ENCODE measurements around the gene HDAC4. TPM values are rescaled to one million over a fixed set of nuclear protein-coding genes. Genes with fewer than 3 reads are reported as not detected.

Gene HDAC4
- polyA plus RNA-seq, 1 experiment, result 8.9 TPM

DNA sequence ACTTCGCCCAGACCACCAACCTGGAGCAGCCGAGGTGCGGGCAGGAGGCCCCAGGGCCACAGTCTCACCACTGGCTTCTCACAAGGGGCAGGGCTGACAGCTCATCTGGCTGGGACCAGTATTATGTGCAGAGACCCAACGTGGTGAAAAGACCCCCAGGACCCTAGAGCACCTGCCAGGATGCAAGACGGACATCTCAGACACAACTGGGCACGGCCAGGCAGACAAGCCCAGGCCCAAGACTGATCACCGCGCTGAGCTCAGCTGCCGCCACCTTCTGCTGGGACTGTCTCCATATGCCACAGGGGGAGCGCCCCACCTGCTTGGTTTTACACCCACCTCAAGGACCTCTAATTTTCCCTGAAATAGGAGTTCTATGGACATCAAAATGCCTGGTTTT is 23.2 kb downstream of the HDAC4 start:
- H3K9me3 ChIP-seq (ENCODE audit: control insufficient read depth, insufficient read depth, low read length), result no peaks in the 10 kb centered on the region; the same call in 1 of the 2 replicates
- CTCF ChIA-PET, result no interaction called here
- no peaks in the 10 kb centered on the region for H3K27me3 ChIP-seq (ENCODE audit: control insufficient read depth, insufficient read depth, low read length)
- H3K4me3 ChIP-seq (ENCODE audit: low read depth, low read length), result no peak overlapping the region
- DNase-seq (ENCODE audit: low read depth, low spot score), result no peak
- H3K27ac ChIP-seq (ENCODE audit: low read depth, low read length), result no peak overlapping the region
- POLR2A ChIA-PET, result no interaction called here
- TF ChIP-seq, protein P1, sequence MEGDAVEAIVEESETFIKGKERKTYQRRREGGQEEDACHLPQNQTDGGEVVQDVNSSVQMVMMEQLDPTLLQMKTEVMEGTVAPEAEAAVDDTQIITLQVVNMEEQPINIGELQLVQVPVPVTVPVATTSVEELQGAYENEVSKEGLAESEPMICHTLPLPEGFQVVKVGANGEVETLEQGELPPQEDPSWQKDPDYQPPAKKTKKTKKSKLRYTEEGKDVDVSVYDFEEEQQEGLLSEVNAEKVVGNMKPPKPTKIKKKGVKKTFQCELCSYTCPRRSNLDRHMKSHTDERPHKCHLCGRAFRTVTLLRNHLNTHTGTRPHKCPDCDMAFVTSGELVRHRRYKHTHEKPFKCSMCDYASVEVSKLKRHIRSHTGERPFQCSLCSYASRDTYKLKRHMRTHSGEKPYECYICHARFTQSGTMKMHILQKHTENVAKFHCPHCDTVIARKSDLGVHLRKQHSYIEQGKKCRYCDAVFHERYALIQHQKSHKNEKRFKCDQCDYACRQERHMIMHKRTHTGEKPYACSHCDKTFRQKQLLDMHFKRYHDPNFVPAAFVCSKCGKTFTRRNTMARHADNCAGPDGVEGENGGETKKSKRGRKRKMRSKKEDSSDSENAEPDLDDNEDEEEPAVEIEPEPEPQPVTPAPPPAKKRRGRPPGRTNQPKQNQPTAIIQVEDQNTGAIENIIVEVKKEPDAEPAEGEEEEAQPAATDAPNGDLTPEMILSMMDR (IDR thresholded peaks at IDR 0.05; ENCODE audit: low read depth, low read length), result no peak

DNA sequence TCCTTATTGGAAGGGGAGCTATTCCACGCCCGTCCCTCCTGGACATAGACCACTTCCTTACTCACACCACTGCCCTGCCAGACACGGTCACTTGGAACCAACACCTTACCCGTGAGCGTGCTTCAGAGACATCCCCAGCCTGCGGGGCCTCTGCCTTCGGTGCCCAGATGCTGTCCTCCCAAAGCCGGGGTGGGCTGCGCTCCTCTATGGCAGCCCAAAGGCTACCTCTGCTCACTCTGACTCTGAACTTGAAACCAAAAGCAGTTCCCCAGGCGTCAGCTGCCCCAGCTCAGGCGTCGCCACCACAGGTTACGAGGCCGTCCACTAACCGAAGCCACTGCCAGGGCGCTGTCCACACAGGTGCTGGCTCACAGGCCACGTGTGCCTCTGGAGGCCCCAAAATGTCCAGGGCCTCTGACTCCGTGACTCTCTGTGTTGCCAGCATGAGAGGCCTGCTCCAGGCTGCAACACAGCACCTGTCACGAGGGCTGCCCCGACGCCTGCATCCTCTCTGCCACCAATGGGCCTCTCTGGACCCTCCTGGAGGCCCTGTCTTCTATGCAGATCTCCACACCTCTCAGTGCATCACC is 23.8 kb downstream of the HDAC4 start:
- H3K27me3 ChIP-seq (ENCODE audit: control insufficient read depth, insufficient read depth, low read length), result no peaks in the 10 kb centered on the region
- POLR2A ChIA-PET, result no interaction called here
- DNase-seq (ENCODE audit: low read depth, low spot score), result no peak
- CTCF ChIA-PET, result no interaction called here
- H3K9me3 ChIP-seq (ENCODE audit: control insufficient read depth, insufficient read depth, low read length), result no peaks in the 10 kb centered on the region; the same call in 1 of the 2 replicates
- no peak overlapping the region for H3K27ac ChIP-seq (ENCODE audit: low read depth, low read length)
- TF ChIP-seq, protein P1 (IDR thresholded peaks at IDR 0.05; ENCODE audit: low read depth, low read length), result no peak
- no peak overlapping the region for H3K4me3 ChIP-seq (ENCODE audit: low read depth, low read length)

DNA sequence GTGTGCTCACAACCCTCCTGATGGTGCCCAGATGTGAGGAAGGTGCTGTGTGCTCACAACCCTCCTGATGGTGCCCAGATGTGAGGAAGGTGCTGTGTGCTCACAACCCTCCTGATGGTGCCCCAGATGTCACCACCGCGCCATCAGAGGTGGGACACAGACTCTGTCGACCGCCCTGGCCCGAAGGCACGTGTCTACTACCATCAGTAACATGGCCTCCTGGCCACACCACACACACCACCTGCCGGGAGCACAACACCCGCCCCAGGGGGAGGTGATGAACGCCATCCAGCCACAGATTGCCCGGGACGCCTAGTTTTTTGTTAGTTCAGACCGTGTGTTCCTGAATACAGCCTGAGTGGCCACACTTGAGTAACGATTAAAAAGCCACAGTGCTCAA is 24.5 kb downstream of the HDAC4 start:
- ChIA-PET CTCF (no interaction called here), POLR2A (no interaction called here)
- Histone ChIP-seq H3K27ac (ENCODE audit: low read depth, low read length) (no peak overlapping the region), H3K9me3 (ENCODE audit: control insufficient read depth, insufficient read depth, low read length) (no peaks in the 10 kb centered on the region; the same call in 1 of the 2 replicates), H3K27me3 (ENCODE audit: control insufficient read depth, insufficient read depth, low read length) (no peaks in the 10 kb centered on the region), H3K4me3 (ENCODE audit: low read depth, low read length) (no peak overlapping the region)
- DNase-seq (ENCODE audit: low read depth, low spot score), result no peak
- TF ChIP-seq, protein P1 (IDR thresholded peaks at IDR 0.05; ENCODE audit: low read depth, low read length), result no peak

DNA sequence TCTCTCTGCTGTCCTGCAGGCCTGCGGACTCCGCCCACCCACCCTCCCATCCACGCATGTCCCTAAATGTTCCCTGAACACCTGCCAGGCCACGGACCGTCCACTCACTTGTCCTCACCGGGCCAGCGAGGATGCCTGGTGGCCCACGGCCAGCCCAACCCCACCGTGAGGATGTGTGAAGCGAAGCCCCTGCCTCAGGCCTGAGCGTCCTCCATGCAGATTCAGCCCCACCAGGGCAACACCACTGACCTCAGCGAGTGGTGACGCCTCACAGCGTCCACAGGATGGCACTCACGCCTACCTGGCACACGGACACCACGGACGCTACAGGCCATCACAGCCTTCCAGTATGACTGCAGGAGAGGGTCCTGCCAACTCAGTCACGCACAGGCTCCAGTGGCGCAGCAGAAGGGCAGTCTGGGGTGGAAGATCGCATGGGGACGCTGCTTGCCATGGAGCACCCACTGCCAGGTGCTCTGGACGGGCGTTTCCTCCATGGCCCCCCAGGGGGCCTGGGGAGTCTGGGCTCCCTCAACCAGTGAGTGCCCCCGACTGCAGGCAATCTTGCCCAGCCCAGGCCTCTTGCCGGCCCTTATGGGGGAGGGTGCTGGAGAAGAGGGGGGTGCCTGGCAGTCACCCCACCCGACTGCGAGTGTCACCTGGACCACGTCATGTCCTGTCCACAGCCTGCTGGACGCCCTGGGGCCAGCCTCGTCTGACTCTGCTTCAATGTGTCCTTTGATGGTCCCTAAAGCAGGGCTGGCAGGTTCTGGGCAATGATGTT is 25.4 kb downstream of the HDAC4 start:
- no peak for DNase-seq (ENCODE audit: low read depth, low spot score)
- TF ChIP-seq, protein P1 (IDR thresholded peaks at IDR 0.05; ENCODE audit: low read depth, low read length), result no peak
- Histone ChIP-seq H3K4me3 (ENCODE audit: low read depth, low read length) (no peak overlapping the region), H3K27me3 (ENCODE audit: control insufficient read depth, insufficient read depth, low read length) (no peaks in the 10 kb centered on the region), H3K9me3 (ENCODE audit: control insufficient read depth, insufficient read depth, low read length) (no peaks in the 10 kb centered on the region; the same call in 1 of the 2 replicates), H3K27ac (ENCODE audit: low read depth, low read length) (no peak overlapping the region)
- CTCF ChIA-PET, result no interaction called here
- POLR2A ChIA-PET, result no interaction called here

DNA sequence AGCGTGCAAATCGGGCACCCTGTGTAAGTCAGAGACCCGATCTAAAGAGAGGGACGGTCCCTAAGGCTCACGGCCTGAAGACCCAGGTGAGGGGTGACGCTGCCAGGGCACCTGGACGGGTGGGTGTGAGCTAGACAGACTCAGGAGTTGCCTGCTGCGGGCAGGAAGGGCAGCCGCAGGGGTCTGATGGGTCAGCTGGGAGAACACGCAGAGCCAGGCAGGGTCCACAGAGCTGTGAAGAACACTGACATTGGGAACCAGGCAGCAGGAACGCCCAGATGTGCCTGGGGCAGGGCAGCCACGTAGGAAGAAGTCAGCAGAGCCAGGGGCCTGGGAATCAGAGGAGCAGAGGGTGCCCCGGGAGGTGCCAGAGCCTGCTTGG is 25.9 kb downstream of the HDAC4 start:
- no peak overlapping the region for H3K27ac ChIP-seq (ENCODE audit: low read depth, low read length)
- POLR2A ChIA-PET, result no interaction called here
- TF ChIP-seq, protein P1 (IDR thresholded peaks at IDR 0.05; ENCODE audit: low read depth, low read length), result no peak
- H3K4me3 ChIP-seq (ENCODE audit: low read depth, low read length), result no peak overlapping the region
- H3K27me3 ChIP-seq (ENCODE audit: control insufficient read depth, insufficient read depth, low read length), result no peaks in the 10 kb centered on the region
- CTCF ChIA-PET, result no interaction called here
- no peaks in the 10 kb centered on the region; the same call in 1 of the 2 replicates for H3K9me3 ChIP-seq (ENCODE audit: control insufficient read depth, insufficient read depth, low read length)
- no peak for DNase-seq (ENCODE audit: low read depth, low spot score)

Measured in AG04450 (cell line).